NCI-H128 (cell line): Measurements from ENCODE around the gene PCBD2.

ENCODE experiments used
- DNase-seq: peaks from one replicate; lab custom pipeline; 2025; ENCODE audit not compliant: unreplicated experiment; lab: John Stamatoyannopoulos, UW

PCBD2 gene

DNA sequence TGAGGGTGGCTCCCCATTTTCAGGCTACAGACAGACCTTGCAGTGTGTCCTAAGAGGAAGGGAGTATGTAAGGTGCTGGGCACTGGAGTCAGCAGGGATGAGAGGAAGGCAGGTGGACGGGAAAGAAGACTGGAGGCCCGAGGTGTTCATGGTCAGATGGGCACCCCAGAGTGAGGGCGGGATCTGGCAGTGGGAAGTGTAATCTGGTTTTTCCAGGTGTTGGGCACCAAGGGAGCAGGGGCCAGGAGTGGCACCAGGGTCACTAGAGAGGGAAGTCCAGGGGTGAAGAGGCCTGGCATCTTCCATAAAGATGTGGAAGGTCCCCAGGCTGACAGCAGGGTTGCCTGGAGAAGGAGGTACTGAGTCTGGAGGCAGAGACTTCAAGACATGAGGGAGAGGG lies 99.4 kb downstream of the PCBD2 start:
- no peak for DNase-seq

DNA sequence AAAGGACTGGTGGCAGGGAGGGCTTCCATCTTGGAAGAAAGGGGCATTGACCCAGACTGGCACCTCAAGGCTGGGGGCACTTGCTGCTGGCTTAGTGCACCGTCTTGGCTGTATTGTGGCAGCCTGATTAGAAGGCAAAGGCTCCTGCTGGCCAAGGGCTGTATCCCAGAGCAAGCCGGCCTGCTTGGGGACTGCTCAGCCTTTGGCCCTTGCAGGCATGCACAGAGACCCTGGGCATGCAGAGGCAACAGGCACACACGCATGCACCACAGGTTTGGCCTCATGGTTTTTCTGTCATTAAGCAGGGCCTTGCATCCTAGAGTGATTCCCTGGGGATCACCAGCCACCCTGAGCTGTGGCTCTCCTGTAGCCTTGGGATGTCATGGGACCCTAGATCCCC lies 100.1 kb downstream of the PCBD2 start:
- DNase-seq: no peak

- DNase-seq: no peak
These were observed 102.4 kb downstream of the PCBD2 start for GRCh38 chr5:135007305-135007704.

GRCh38 chr5:135007749-135008363 lies 102.9 kb downstream of the PCBD2 start:
- DNase-seq: no peak

DNA sequence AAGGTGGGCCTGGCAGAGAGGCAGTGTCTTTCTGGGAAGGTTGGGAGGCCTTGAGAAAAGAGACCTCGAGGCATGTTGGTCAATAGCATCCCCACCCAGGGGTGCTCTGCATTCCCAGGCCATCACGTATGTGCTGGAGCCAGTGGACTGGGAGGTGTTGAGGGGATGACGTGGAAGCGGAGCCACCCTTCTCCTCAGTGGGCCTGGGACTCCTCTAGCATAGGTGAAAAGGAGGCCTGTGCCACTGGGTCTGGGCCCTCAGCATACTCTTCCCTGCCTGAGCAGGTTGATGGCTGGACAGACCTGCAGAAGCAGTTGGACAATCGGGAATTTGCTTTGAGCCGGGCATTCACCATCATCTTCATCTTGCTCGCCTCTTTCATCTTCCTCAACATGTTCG lies 103.6 kb downstream of the PCBD2 start:
- no peak for DNase-seq

DNA sequence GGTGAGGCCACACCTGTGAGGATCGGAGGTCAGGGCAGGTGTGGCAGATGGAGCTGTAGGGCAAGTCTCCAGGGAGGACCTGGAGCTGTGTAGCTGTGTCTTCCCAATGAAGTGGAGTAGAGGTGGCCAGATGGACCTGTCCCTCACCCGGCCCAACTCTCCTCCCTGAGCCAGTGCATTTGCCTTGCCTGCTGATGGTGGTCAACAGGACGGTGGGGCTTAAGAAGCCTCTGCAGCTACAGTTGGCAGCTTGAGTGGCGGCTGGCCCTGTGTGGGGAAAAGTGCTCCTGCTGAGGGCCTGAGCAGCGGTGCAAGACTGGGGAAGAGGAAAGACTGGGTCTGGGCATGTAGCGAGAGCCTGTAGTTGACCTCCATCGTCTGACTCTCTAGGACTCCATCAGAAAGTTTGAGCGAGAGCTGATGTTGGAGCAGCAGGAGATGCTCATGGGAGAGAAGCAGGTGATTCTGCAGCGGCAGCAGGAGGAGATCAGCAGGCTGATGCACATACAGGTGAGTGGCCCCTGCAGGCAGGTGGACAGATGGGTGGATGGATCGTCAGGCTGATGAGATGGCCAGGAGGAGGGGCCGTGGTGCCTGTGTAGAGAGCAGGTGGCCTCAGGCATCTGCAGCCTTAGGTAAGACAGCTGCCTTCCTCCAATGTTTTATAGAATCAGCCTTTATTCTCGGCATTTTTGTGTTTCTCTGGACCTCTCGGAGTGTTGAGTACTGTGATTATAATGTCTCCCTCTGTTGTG lies 104.2 kb downstream of the PCBD2 start:
- DNase-seq: no peak

DNA sequence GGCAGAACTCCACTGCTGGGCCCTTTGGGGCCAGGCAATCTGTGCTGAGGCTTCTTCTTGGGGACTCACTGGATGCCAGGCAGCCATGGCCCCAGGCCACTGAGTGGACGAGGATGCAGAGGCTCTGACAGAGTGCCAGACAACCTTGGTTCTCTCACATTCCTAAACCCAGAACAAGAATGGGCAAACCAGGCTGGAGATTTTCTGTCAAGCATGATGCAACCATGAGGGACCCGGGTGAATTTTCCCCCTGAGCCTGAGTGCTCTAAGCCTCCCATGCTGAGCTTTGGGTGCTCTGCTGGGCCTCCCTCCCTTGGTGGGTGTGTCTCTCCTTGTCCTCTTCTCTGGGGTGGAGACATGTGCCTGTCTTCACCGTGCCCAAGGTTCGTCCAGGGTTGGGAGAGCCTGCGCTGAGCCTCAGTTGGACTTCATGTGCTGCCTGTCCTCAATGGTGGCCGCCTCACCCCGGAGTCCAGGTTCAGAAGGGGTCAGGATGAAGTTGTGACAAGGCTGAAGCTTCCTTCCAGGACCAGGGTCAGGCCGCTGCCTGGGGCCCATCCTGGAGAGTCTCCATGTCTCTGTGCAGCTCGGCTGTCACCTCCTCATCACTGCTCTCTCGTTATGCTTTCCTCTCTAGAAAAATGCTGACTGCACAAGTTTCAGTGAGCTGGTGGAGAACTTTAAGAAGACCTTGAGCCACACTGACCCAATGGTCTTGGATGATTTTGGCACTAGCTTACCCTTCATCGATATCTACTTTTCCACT lies 105.0 kb downstream of the PCBD2 start:
- DNase-seq: no peak

DNA sequence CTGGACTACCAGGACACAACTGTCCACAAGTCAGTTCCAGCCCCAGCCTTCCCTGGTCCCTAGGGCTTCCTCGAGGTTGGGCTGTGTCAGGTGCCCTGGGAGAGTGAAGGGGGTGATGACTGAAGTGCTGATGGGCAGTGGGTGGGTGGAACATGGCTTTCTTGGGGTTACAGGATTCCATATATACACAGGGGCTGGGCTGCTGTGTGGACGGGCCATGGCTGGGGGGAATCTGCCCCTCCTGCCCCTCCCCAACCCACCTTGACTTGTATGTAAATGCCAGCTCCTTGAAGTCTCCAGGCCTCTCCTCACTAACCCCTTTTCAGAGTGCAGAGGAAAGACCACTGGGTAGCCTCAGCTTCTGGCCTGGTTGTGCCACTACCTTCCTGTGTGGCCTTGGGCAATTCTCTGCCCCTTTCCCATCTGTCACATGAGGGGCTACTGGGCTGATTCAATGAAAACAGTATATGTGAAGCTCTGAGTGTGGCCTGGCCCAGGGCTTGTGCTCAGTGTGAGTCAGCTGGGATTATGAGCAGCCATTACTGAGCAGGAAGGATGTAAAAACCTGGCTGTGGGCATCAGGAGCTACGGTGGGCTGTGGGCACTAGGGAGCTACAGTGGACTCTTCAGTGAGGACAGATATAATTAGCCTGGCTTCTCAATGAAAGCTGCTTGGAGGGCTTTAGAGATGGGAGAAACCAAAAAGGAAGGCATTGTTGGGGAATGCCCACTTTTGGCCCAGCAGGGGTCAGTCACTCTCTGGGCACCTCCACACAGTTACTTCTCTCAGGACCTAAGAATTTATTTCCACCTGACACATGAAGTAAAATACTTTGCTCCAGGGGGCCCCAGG lies 105.8 kb downstream of the PCBD2 start:
- no peak for DNase-seq

DNA sequence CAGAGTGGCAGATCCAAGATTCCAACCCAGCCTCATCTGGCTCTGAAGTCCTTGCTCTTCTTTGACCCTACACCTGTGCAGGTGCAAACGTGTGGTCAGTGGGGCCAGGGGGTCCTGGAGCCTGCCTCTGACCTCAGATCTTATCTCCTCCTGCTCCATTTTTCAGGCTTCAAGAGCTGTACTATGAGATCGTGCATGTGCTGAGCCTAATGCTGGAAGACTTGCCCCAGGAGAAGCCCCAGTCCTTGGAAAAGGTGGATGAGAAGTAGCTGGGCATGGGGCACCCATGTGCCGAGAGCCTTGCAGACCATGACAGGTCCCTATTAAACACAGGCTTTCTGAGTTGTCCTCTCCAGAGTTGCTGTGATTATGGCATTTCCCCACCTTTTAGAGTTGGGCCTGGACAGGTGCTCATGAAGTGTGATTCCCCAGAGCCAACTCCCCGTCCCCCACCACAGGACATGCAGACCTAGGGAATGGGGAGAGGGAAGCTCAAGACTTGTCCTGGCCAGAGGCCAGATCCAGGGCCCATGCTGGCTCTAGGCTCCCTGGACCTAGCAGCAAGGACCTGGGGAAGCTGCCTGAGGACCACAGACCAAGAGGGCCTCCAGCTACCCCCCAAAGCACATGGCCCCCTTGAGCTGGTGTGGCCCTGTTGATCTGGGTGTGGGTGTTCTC lies 106.6 kb downstream of the PCBD2 start:
- no peak for DNase-seq

GRCh38 chr5:135012033-135012588 lies 107.2 kb downstream of the PCBD2 start:
- no peak for DNase-seq
